Adrenal gland (tissue), 12 donors: ENCODE results near the gene CYP4F12. TPM values are rescaled to one million over a fixed set of nuclear protein-coding genes. Genes with fewer than 3 reads are reported as not detected.

ENCODE experiments used
- DNase-seq, 7 donors: peaks; one replicate each; pipeline ENCODE4 v3.0.0-alpha.2; 2019 to 2020
- H3K27ac ChIP-seq, 5 donors: fragments of 200-600 bp; sonication (generic) in 4 of 5; 1 replicate in 3 of 5; 2 replicates in 2 of 5; pipeline versions ENCODE4 v1.5.1 to v1.8.0; 2016 to 2020; ENCODE audit warnings: mild to moderate bottlenecking in 1 of 5
- H3K27me3 ChIP-seq: fragments of 200-600 bp; 2 replicates; pipeline ENCODE4 v1.8.0; 2021
- H3K36me3 ChIP-seq, 2 donors: fragments of 200-600 bp; replicated peaks in 1 of 2; 1 replicate in 1 of 2; 2 replicates in 1 of 2; pipeline versions ENCODE4 v1.5.1 to v1.8.0; 2018 to 2022
- H3K4me1 ChIP-seq, 2 donors: fragments of 200-600 bp; replicated peaks in 1 of 2; 1 replicate in 1 of 2; 2 replicates in 1 of 2; pipeline versions ENCODE4 v1.5.1 to v1.8.0; 2018 to 2021
- H3K4me3 ChIP-seq, 4 donors: fragments of 200-600 bp; sonication (generic) in 3 of 4; one replicate each; pipeline ENCODE4 v1.5.1; 2016 to 2018
- H3K9me3 ChIP-seq, 3 donors: fragments of 200-600 bp; sonication (generic) in 1 of 3; replicated peaks in 1 of 3; 1 replicate in 2 of 3; 2 replicates in 1 of 3; pipeline versions ENCODE4 v1.5.1 to v1.8.0; 2016 to 2021
- POLR2A ChIP-seq, 2 donors: fragments of 450-650 bp; IDR thresholded peaks; one replicate each; pipeline ENCODE4 v1.6.1; 2017; ENCODE audit warnings: antibody characterized with exemption in 2 of 2, mild to moderate bottlenecking in 2 of 2, moderate library complexity in 1 of 2
- WGBS, 4 donors: extraction: QIAGEN DNeasy Blood & Tissue Kit in 2 of 4; methylation state at CpG; one replicate each; pipeline versions ENCODE4 v1.1.5 to v1.1.7; 2013 to 2017; 5-methylcytosine and 5-hydroxymethylcytosine counted together
- intact Hi-C, 2 donors: fragments of 100-400 bp; cut with DNase I; formaldehyde crosslinking; loops; one replicate each; pipeline versions ENCODE4 v1.14.1 to v1.15.0; 2022 to 2023
- polyA plus RNA-seq, 3 donors: library from polyadenylated mRNA; stranded (reverse); fragments of 200-250 nt in 2 of 3; fragments of 350-450 nt in 1 of 3; fragmentation: Illumina TruSeq in 1 of 3; extraction: RNeasy Lipid Tissue Mini Kit (QIAGEN cat#74804) in 1 of 3; gene quantifications; one replicate each; pipeline ENCODE4 v1.2.3, GENCODE V29; 2013 to 2014
- total RNA-seq, 9 donors: library from RNA; depleted of rRNA in 4 of 9; stranded (reverse); fragments of >200 nt in 4 of 9; fragments of 120-200 nt in 1 of 9; fragmentation: NEBNext Ultra II Directional in 1 of 9; extraction: Animal tissue kit (Norgen Biotek cat#: 25700) in 1 of 9; gene quantifications; one replicate each; pipeline versions ENCODE4 v1.1.0 to v1.2.4, GENCODE V29; 2013 to 2023
- TF ChIP-seq, protein P1 (sequence below), 6 experiments: fragments of 450-650 bp in 4 of 6; fragments of 200-600 bp in 2 of 6; sonication (generic) in 1 of 6; IDR thresholded peaks; 1 replicate in 5 of 6; 2 replicates in 1 of 6; pipeline versions ENCODE4 v1.5.1 to v1.8.0; 2016 to 2021; ENCODE audit warnings: antibody characterized with exemption in 6 of 6, mild to moderate bottlenecking in 2 of 6, moderate library complexity in 1 of 6
- donor health status: healthy with polysubstance abuse.
- donor health status: Bipolar disorder and iron deficiency.
- donor health status: DM: yes; HTN: yes; CAD: no.
- donor health status: DM: no; HTN: no; CAD: no.
- donor health status: DM: no; HTN: no; CAD: no.
- donor health status: DM: yes; HTN: yes; CAD: no.

CYP4F12 gene
- total and polyA plus RNA-seq, 12 donors = 0.42 to 19.7 (median 2.7) TPM

DNA sequence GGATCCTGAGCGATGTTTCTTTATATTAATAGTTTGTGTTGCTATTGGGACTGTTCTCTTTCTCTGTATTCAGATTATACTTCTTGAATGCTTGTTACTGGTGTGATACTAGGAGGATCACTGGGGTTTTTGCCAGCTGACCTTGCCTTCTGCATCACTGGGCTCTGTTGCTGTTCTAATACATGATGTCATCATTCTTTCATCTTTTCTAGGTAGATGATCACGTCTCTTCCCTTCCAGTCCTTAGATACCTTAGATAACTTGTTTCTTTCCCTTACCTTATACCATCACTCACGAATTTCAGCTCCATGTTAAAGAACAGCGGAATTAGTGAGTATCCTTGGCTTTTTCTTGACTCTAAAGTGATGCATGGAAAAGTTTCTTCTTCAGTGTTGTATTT, 64.8 kb downstream of the CYP4F12 start, which contains the start of gene OR10H3:
TSS of gene OR10H3 (plus strand) at position 264 of the 400 bp plus-strand sequence. CDS start 3,408 bp downstream, outside the sequence.
- Histone ChIP-seq H3K27me3 (peaks cover 3% of the 10 kb centered on the region), H3K4me1 (no peaks in the 10 kb centered on the region), H3K27ac (no peak within 1 kb of the TSS), H3K36me3 (no peaks in the 10 kb centered on the region), H3K9me3 (peaks cover 0 to 8% (median 0%) of the 10 kb centered on the region in 3 donors), H3K4me3 (no peak within 1 kb of the TSS)
- no peak for DNase-seq
- WGBS, 4 donors = 50 to 55% (median 54%) methylated on average over 4 of the region's 4 CpGs
- intact Hi-C loops = no loop called here
- TF ChIP-seq, protein P1, sequence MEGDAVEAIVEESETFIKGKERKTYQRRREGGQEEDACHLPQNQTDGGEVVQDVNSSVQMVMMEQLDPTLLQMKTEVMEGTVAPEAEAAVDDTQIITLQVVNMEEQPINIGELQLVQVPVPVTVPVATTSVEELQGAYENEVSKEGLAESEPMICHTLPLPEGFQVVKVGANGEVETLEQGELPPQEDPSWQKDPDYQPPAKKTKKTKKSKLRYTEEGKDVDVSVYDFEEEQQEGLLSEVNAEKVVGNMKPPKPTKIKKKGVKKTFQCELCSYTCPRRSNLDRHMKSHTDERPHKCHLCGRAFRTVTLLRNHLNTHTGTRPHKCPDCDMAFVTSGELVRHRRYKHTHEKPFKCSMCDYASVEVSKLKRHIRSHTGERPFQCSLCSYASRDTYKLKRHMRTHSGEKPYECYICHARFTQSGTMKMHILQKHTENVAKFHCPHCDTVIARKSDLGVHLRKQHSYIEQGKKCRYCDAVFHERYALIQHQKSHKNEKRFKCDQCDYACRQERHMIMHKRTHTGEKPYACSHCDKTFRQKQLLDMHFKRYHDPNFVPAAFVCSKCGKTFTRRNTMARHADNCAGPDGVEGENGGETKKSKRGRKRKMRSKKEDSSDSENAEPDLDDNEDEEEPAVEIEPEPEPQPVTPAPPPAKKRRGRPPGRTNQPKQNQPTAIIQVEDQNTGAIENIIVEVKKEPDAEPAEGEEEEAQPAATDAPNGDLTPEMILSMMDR (IDR thresholded peaks at IDR 0.05) = no peak
- no peak for TF ChIP-seq POLR2A (IDR thresholded peaks at IDR 0.05)

DNA sequence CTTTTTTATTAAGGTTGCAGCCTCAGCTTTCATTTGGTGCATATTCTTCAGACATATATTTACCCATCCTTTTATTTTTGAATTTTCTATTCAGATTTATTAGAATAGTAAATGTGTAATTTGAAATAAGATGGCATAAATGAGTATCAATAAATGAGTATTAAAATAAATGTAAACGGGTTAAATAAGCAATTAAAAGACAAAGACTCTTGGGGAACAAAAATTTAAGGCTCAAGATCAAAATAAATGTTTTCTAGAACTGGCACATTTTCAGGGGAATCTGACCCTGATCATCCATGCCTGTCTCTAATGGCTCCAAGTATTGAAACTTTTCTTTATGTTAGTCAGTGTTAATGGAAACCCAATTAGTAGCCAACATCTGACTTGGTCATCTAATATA, 67.9 kb downstream of the CYP4F12 start:
- Histone ChIP-seq H3K4me3 (no peak overlapping the region), H3K4me1 (no peaks in the 10 kb centered on the region), H3K27me3 (peaks cover 3% of the 10 kb centered on the region), H3K36me3 (no peaks in the 10 kb centered on the region), H3K27ac (no peak overlapping the region), H3K9me3 (peaks cover 0 to 8% (median 0%) of the 10 kb centered on the region in 3 donors)
- TF ChIP-seq, protein P1 (IDR thresholded peaks at IDR 0.05) = no peak
- TF ChIP-seq POLR2A (IDR thresholded peaks at IDR 0.05) = no peak
- no peak for DNase-seq
- intact Hi-C loops = no loop called here
- WGBS, 4 donors = 50 to 76% (median 64%) methylated on average over 1 of the region's 1 CpG

Other genes with a start within 250 kb of the CYP4F12 start
- gene WIZ, start 223.1 kb upstream of the CYP4F12 start, total RNA-seq = 10 to 100 TPM in 8 of 9 donors, 1 to 10 TPM in 1; 5.7 to 49.2 (median 32.8) TPM
- 10 to 100 TPM in 2 of 3 donors, 1 to 10 TPM in 1; 7.9 to 48.1 (median 28.3) TPM for gene WIZ, start 223.1 kb upstream of the CYP4F12 start, polyA plus RNA-seq
- 1 to 10 TPM; 1.1 to 7.6 (median 5.0) TPM for gene RASAL3, start 208.5 kb upstream of the CYP4F12 start, total RNA-seq
- 10 to 100 TPM in 1 of 3 donors, 1 to 10 TPM in 2; 1.1 to 20.5 (median 5.7) TPM for gene RASAL3, start 208.5 kb upstream of the CYP4F12 start, polyA plus RNA-seq
- not detected for gene PGLYRP2, start 193.6 kb upstream of the CYP4F12 start, total RNA-seq
- gene PGLYRP2, start 193.6 kb upstream of the CYP4F12 start, polyA plus RNA-seq = not detected
- under 1 TPM in 2 of 9 donors, not detected in 7; 0.11 to 0.34 TPM for gene CYP4F22, start 164.6 kb upstream of the CYP4F12 start, total RNA-seq
- not detected for gene CYP4F22, start 164.6 kb upstream of the CYP4F12 start, polyA plus RNA-seq
- not detected for gene CYP4F8, start 57.9 kb upstream of the CYP4F12 start, total RNA-seq
- gene CYP4F8, start 57.9 kb upstream of the CYP4F12 start, polyA plus RNA-seq = not detected
- under 1 TPM in 4 of 9 donors, not detected in 5; 0.22 to 0.80 (median 0.30) TPM for gene CYP4F3, start 32.2 kb upstream of the CYP4F12 start, total RNA-seq
- under 1 TPM; 0.03 to 0.24 (median 0.04) TPM for gene CYP4F3, start 32.2 kb upstream of the CYP4F12 start, polyA plus RNA-seq
- not detected for gene OR10H2, start 54.9 kb downstream of the CYP4F12 start, total RNA-seq
- not detected for gene OR10H2, start 54.9 kb downstream of the CYP4F12 start, polyA plus RNA-seq
- gene OR10H3, start 64.9 kb downstream of the CYP4F12 start, total RNA-seq = not detected
- not detected for gene OR10H3, start 64.9 kb downstream of the CYP4F12 start, polyA plus RNA-seq
- gene OR10H5, start 114.6 kb downstream of the CYP4F12 start, total RNA-seq = not detected
- gene OR10H5, start 114.6 kb downstream of the CYP4F12 start, polyA plus RNA-seq = not detected
- not detected for gene OR10H1, start 142.6 kb downstream of the CYP4F12 start, total RNA-seq
- not detected for gene OR10H1, start 142.6 kb downstream of the CYP4F12 start, polyA plus RNA-seq
- not detected for gene CYP4F2, start 225.0 kb downstream of the CYP4F12 start, total RNA-seq
- not detected for gene CYP4F2, start 225.0 kb downstream of the CYP4F12 start, polyA plus RNA-seq